K562 (cell line): ENCODE measurements around the gene SPRYD3. TPM values are rescaled to one million over a fixed set of nuclear protein-coding genes. Genes with fewer than 3 reads are reported as not detected.

Experiments
- ATAC-seq: fragments of 200-7000 bp; cut with Tn5 transposase; 3 replicates; pipeline ENCODE4 v1.9.1; 2020; ENCODE audit warnings: moderate library complexity
- BruUV-seq: library from RNA; stranded (reverse); fragments of 400-500 nt; replicated peaks from 2 replicates; lab custom pipeline; 2021; lab: Mats Ljungman, UMichigan
- CTCF ChIA-PET: fragments of 300-600 bp; formaldehyde crosslinking; extraction: SDS; loops from one replicate; lab custom pipeline; 2021; ENCODE audit warnings: low intra/inter-chr PET ratio; lab: Yijun Ruan, JAX
- POLR2A ChIA-PET: fragments of 300-600, 350-650 bp; sonication (Branson Sonifier 250); formaldehyde crosslinking; extraction: SDS; loops from one replicate; lab custom pipeline; 2021; ENCODE audit warnings: antibody characterized with exemption, inconsistent platforms; lab: Yijun Ruan, JAX
- DNase-seq, 4 experiments: peaks; one replicate each; pipeline versions ENCODE4 v3.0.0 to v3.0.0-alpha.2; 2011 to 2018; ENCODE audit warnings: low spot score in 3 of 4, mixed read lengths in 3 of 4; ENCODE audit errors: extremely low read depth in 1 of 4
- FAIRE-seq: peaks from 2 replicates; lab custom pipeline; 2011; peaks lifted over from hg19 to GRCh38; lab: Jason Lieb, UNC
- H2AFZ ChIP-seq: 2 replicates; pipeline ENCODE4 v1.6.0; 2011; ENCODE audit warnings: low read depth, low read length, control low read depth, inconsistent platforms
- H3K27ac ChIP-seq: fragments of 200-600 bp; 3 replicates; pipeline ENCODE4 v1.8.0; 2011; ENCODE audit warnings: low read depth, mild to moderate bottlenecking, control low read depth, inconsistent platforms, low read length, moderate library complexity, mixed read lengths; ENCODE audit errors: extremely low read depth
- H3K27me3 ChIP-seq, 2 experiments: fragments of 300-600 bp in 1 of 2; 2 replicates in 1 of 2; 3 replicates in 1 of 2; pipeline versions ENCODE4 v1.6.0 to v1.8.0; 2011; ENCODE audit warnings: inconsistent platforms in 2 of 2, low read length in 2 of 2, mild to moderate bottlenecking in 1 of 2, mixed read lengths in 1 of 2, moderate library complexity in 1 of 2; ENCODE audit not compliant: control insufficient read depth in 2 of 2, insufficient read depth in 2 of 2
- H3K36me3 ChIP-seq: fragments of 300-600 bp; 3 replicates; pipeline ENCODE4 v1.8.0; 2011; ENCODE audit warnings: mild to moderate bottlenecking, low read length, inconsistent platforms; ENCODE audit not compliant: control insufficient read depth, insufficient read depth
- H3K4me1 ChIP-seq, 2 experiments: fragments of 200-600 bp in 1 of 2; replicated peaks in 1 of 2; 2 replicates in 1 of 2; 3 replicates in 1 of 2; pipeline versions ENCODE4 v1.5.1 to v1.8.0; 2011; ENCODE audit warnings: inconsistent platforms in 2 of 2, low read length in 2 of 2, mild to moderate bottlenecking in 1 of 2, mixed read lengths in 1 of 2, moderate library complexity in 1 of 2; ENCODE audit not compliant: control insufficient read depth in 2 of 2, insufficient read depth in 2 of 2
- H3K4me2 ChIP-seq: 2 replicates; pipeline ENCODE4 v1.6.1; 2011; ENCODE audit warnings: low read length, control low read depth, inconsistent platforms, mixed read lengths; ENCODE audit not compliant: insufficient read depth
- H3K4me3 ChIP-seq: fragments of 200-600 bp; sonication (generic), shearing (Covaris generic); 2 replicates; pipeline ENCODE4 v1.5.1; 2016; ENCODE audit warnings: control low read depth, inconsistent platforms
- H3K79me2 ChIP-seq: fragments of 200-600 bp; 3 replicates; pipeline ENCODE4 v1.8.0; 2011; ENCODE audit warnings: low read length, inconsistent platforms; ENCODE audit not compliant: control insufficient read depth, insufficient read depth
- H3K9ac ChIP-seq, 2 experiments: 2 replicates each; pipeline versions ENCODE4 v1.6.0 to v1.6.1; 2011; ENCODE audit warnings: low read depth in 2 of 2, low read length in 2 of 2, control low read depth in 1 of 2, inconsistent platforms in 1 of 2, mild to moderate bottlenecking in 1 of 2, mixed read lengths in 1 of 2; ENCODE audit not compliant: insufficient read depth in 1 of 2
- H3K9me1 ChIP-seq: one replicate; pipeline ENCODE4 v1.6.0; 2011; ENCODE audit warnings: inconsistent platforms, mild to moderate bottlenecking, low read length, moderate library complexity; ENCODE audit not compliant: control insufficient read depth, insufficient read depth
- H3K9me3 ChIP-seq: replicated peaks from 2 replicates; pipeline ENCODE4 v1.5.1; 2011; ENCODE audit warnings: low read depth, low read length, inconsistent platforms; ENCODE audit not compliant: control insufficient read depth, insufficient read depth
- H4K20me1 ChIP-seq: replicated peaks from 2 replicates; pipeline ENCODE4 v1.6.1; 2011; ENCODE audit warnings: low read length, inconsistent platforms, mixed read lengths; ENCODE audit not compliant: control insufficient read depth, insufficient read depth
- MLX ChIP-seq, 2 experiments: fragments of 450-650 bp in 1 of 2; sonication (generic) in 1 of 2; formaldehyde crosslinking; conservative IDR thresholded peaks; 2 replicates each; pipeline versions ENCODE4 v1.4.0 to v1.8.1; 2020 to 2022; ENCODE audit warnings: mild to moderate bottlenecking in 1 of 2, missing genetic modification reagents in 1 of 2
- ZBTB5 ChIP-seq: fragments of 450-650 bp; IDR thresholded peaks from 2 replicates; pipeline ENCODE4 v1.6.1; 2017; ENCODE audit warnings: antibody characterized with exemption
- ZC3H8 ChIP-seq: fragments of 450-650 bp; IDR thresholded peaks from 2 replicates; pipeline ENCODE4 v1.6.1; 2017
- ZNF212 ChIP-seq: fragments of 450-650 bp; formaldehyde crosslinking; IDR thresholded peaks from 2 replicates; pipeline ENCODE4 v1.4.0; 2020; ENCODE audit warnings: mild to moderate bottlenecking
- ZNF561 ChIP-seq: fragments of 450-650 bp; formaldehyde crosslinking; conservative IDR thresholded peaks from 2 replicates; pipeline ENCODE4 v1.4.0; 2020; ENCODE audit warnings: mild to moderate bottlenecking, moderate library complexity
- ZNF592 ChIP-seq: fragments of 450-650 bp; IDR thresholded peaks from 2 replicates; pipeline ENCODE4 v1.6.1; 2017; ENCODE audit warnings: antibody characterized with exemption, mild to moderate bottlenecking
- ZNF717 ChIP-seq: fragments of 250-450 bp; sonication (Bioruptor Pico); IDR thresholded peaks from 2 replicates; pipeline ENCODE4 v1.5.0; 2021
- WGBS: fragments of 100-300 bp; shearing (Covaris generic); methylation state at CpG from one replicate; pipeline ENCODE4 v1.1.6; 2016; ENCODE audit warnings: low coverage, mixed read lengths; ENCODE audit not compliant: insufficient coverage; ENCODE audit errors: missing lambda C conversion rate; 5-methylcytosine and 5-hydroxymethylcytosine counted together
- in situ Hi-C: fragments of 300-500 bp; cut with MboI; formaldehyde crosslinking; loops from 4 replicates; pipeline ENCODE4 v1.15.0; 2018; ENCODE audit warnings: inconsistent platforms, mixed read lengths
- intact Hi-C: fragments of 100-400 bp; cut with micrococcal nuclease; formaldehyde crosslinking; loops from 2 replicates; pipeline ENCODE4 v1.14.2; 2022
- polyA plus RNA-seq, 8 experiments: library from polyadenylated mRNA; depleted of rRNA in 4 of 8; stranded (reverse) in 5 of 8; unstranded in 3 of 8; fragments of >200 nt; fragmentation: Nextera tagmentation in 2 of 8; fragmentation: Illumina TruSeq in 1 of 8; extraction: Ambion mirVana in 2 of 8; extraction: Trizol in 1 of 8; gene quantifications; 2 replicates each; pipeline versions ENCODE4 v1.2.1 to v1.2.3, GENCODE V29; 2011 to 2014; ENCODE audit warnings: inconsistent platforms in 1 of 8, missing spikeins in 1 of 8
- total RNA-seq, 7 experiments: library from RNA; depleted of rRNA in 6 of 7; stranded (reverse); fragments of >200 nt in 6 of 7; fragmentation: Illumina TruSeq in 2 of 7; extraction: Trizol in 2 of 7; gene quantifications; 2 replicates each; pipeline versions ENCODE4 v1.2.1 to v1.2.3, GENCODE V29; 2011 to 2021; ENCODE audit warnings: low replicate concordance in 1 of 7

The SPRYD3 gene
- total and polyA plus RNA-seq, 9 of the 15 experiments (the other 6 are each of a cell fraction or from before 2014, with no cell fraction given): 1.5 to 13.6 (median 7.6) TPM

GRCh38 chr12:53063708-53064612 is 15.2 kb downstream of the SPRYD3 start:
- Histone ChIP-seq H3K27ac (no peak overlapping the region), H4K20me1 (no peaks in the 10 kb centered on the region), H3K4me3 (no peak overlapping the region), H3K4me1 (peaks cover 8 to 34% of the 10 kb centered on the region in 2 experiments; a peak in 4 of 5 replicates), H3K36me3 (peaks cover 8% of the 10 kb centered on the region; the same call in 2 of the 3 replicates), H2AFZ (no peak overlapping the region), H3K9ac (no peak overlapping the region; a peak in 1 of 4 replicates), H3K27me3 (no peaks in the 10 kb centered on the region; a peak in 1 of 5 replicates), H3K9me1 (no peaks in the 10 kb centered on the region), H3K79me2 (no peaks in the 10 kb centered on the region), H3K9me3 (no peaks in the 10 kb centered on the region), H3K4me2 (no peak overlapping the region)
- ChIA-PET POLR2A (interaction anchor here (0.7 to 1.4 kb wide), 6 partner anchors 8 to 19 kb away, joined by 3 to 6 read pairs (median 3); partner anchors contain the start of gene SPRYD3), CTCF (no interaction called here)
- FAIRE-seq: no peak
- intact Hi-C loops: loop anchor here (10.0 kb wide), 1 partner anchor 441 kb away; the partner anchor contains the start of genes NPFF and TARBP2
- 61% methylated on average over 12 of the region's 13 CpGs for WGBS
- BruUV-seq: TSS peak; percentile 39
- in situ Hi-C loops: loop anchor here (10.0 kb wide), 1 partner anchor 141 kb away; the partner anchor contains the start of gene ITGB7
- no peak for DNase-seq
- TF ChIP-seq ZC3H8 (no peak), MLX (CRISPR knock-in tag; conservative IDR thresholded peaks at IDR 0.05) (no peak), ZNF592 (no peak), ZNF717 (no peak), ZNF212 (CRISPR knock-in tag) (no peak), ZBTB5 (no peak), ZNF561 (CRISPR knock-in tag) (no peak)
- ATAC-seq: no peak
